ENCODE measurements around the gene ADIPOQ. TPM values are rescaled to one million over a fixed set of nuclear protein-coding genes. Genes with fewer than 3 reads are reported as not detected.
"Not testable (repeated sequence)": the region's sequence is repeated elsewhere in the genome, so short reads cannot be mapped to it uniquely, and the experiment has no call there.

The ADIPOQ gene
- total RNA-seq, 5 donors from 2014 or later (not counting 1 experiment from before 2014, with no cell fraction given), result not detected

- Histone ChIP-seq H3K4me3 (ENCODE audit: control insufficient read depth in 1 of 2, extremely low read depth in 1 of 2, low read length in 1 of 2) (no peak overlapping the region), H3K27ac (ENCODE audit: low read length) (no peak overlapping the region), H3K9me3 (no peaks in the 10 kb centered on the region), H3K27me3 (replicated peaks in 1 of 2; ENCODE audit: control insufficient read depth in 2 of 2, extremely low read depth in 1 of 2, insufficient read depth in 2 of 2, low read length in 1 of 2) (peaks cover 0 to 12% of the 10 kb centered on the region in 2 experiments), H3K36me3 (ENCODE audit: control insufficient read depth in 2 of 2, extremely low read depth in 1 of 2, insufficient read depth in 1 of 2, low read length in 1 of 2) (no peaks in the 10 kb centered on the region), H3K4me1 (ENCODE audit: control insufficient read depth in 1 of 2, extremely low read depth in 1 of 2, insufficient read depth in 2 of 2, low read length in 2 of 2) (peaks cover 0 to 2% of the 10 kb centered on the region in 2 experiments)
- ChIA-PET CTCF (interaction anchor here (0.7 to 0.8 kb wide), 2 partner anchors 84 to 144 kb away, joined by 3 to 4 read pairs; no protein-coding TSS in a partner anchor), POLR2A (no interaction called here)
- peaks cover 3 to 8% of the 10 kb centered on the region in 2 donors for H3K27me3 Mint-ChIP-seq
- no peaks in the 10 kb centered on the region for H3K9me3 Mint-ChIP-seq
- ATAC-seq (replicated peaks in 1 of 4) (no peak), DNase-seq (no peak)
- WGBS (ENCODE audit: insufficient coverage), result 85% methylated on average over 9 of the region's 11 CpGs
- no peak overlapping the region for H3K4me3 Mint-ChIP-seq
- no peak overlapping the region for H3K27ac Mint-ChIP-seq
- no peaks in the 10 kb centered on the region for H3K36me3 Mint-ChIP-seq
- H3K4me1 Mint-ChIP-seq, result peaks cover 6 to 8% (median 6%) of the 10 kb centered on the region in 3 donors
These were observed 2.4 kb downstream of the ADIPOQ start for GRCh38 chr3:186844908-186845307.

- Mint-ChIP-seq H3K4me3 (no peak overlapping the region), H3K27ac (no peak overlapping the region), H3K9me3 (no peaks in the 10 kb centered on the region), H3K27me3 (peaks cover 3 to 8% of the 10 kb centered on the region in 2 donors), H3K4me1 (peaks cover 6 to 8% (median 6%) of the 10 kb centered on the region in 3 donors), H3K36me3 (no peaks in the 10 kb centered on the region)
- H3K9me3 ChIP-seq, result no peaks in the 10 kb centered on the region
- H3K4me3 ChIP-seq (ENCODE audit: control insufficient read depth in 1 of 2, extremely low read depth in 1 of 2, low read length in 1 of 2), result no peak overlapping the region
- whole genome bisulfite sequencing (ENCODE audit: insufficient coverage), result 100% methylated on average over 1 of the region's 10 CpGs
- DNase-seq (no peak), ATAC-seq (replicated peaks in 1 of 4) (no peak)
- H3K4me1 ChIP-seq (ENCODE audit: control insufficient read depth in 1 of 2, extremely low read depth in 1 of 2, insufficient read depth in 2 of 2, low read length in 2 of 2), result peaks cover 0 to 4% of the 10 kb centered on the region in 2 experiments
- ChIA-PET POLR2A (no interaction called here), CTCF (interaction anchor here in 1 of 2 donors (0.8 to 1.1 kb wide), 2 partner anchors 83 to 84 kb away, joined by 3 read pairs; no protein-coding TSS in a partner anchor)
- no peak overlapping the region for H3K27ac ChIP-seq (ENCODE audit: low read length)
- no peaks in the 10 kb centered on the region for H3K36me3 ChIP-seq (ENCODE audit: control insufficient read depth in 2 of 2, extremely low read depth in 1 of 2, insufficient read depth in 1 of 2, low read length in 1 of 2)
- peaks cover 0 to 12% of the 10 kb centered on the region in 2 experiments for H3K27me3 ChIP-seq (replicated peaks in 1 of 2; ENCODE audit: control insufficient read depth in 2 of 2, extremely low read depth in 1 of 2, insufficient read depth in 2 of 2, low read length in 1 of 2)
These were observed 3.2 kb downstream of the ADIPOQ start for GRCh38 chr3:186845756-186846155.

- CTCF ChIA-PET, result interaction anchor here (0.7 to 1.3 kb wide), 4 partner anchors 14 to 315 kb away, joined by 3 to 4 read pairs (median 3); no protein-coding TSS in a partner anchor
- no peaks in the 10 kb centered on the region for H3K36me3 ChIP-seq (ENCODE audit: control insufficient read depth in 2 of 2, extremely low read depth in 1 of 2, insufficient read depth in 1 of 2, low read length in 1 of 2)
- H3K9me3 ChIP-seq, result no peaks in the 10 kb centered on the region
- Mint-ChIP-seq H3K27me3 (peaks cover 3 to 8% of the 10 kb centered on the region in 2 donors), H3K9me3 (peaks cover 0 to 4% (median 0%) of the 10 kb centered on the region in 3 donors), H3K36me3 (no peaks in the 10 kb centered on the region), H3K4me3 (no peak overlapping the region), H3K4me1 (peaks cover 11 to 20% (median 16%) of the 10 kb centered on the region in 3 donors), H3K27ac (no peak overlapping the region)
- H3K27ac ChIP-seq (ENCODE audit: low read length), result no peak overlapping the region
- no peak for ATAC-seq (replicated peaks in 1 of 4)
- H3K4me1 ChIP-seq (ENCODE audit: control insufficient read depth in 1 of 2, extremely low read depth in 1 of 2, insufficient read depth in 2 of 2, low read length in 2 of 2), result peaks cover 0 to 4% of the 10 kb centered on the region in 2 experiments
- DNase-seq, result no peak
- peaks cover 0 to 10% of the 10 kb centered on the region in 2 experiments for H3K27me3 ChIP-seq (replicated peaks in 1 of 2; ENCODE audit: control insufficient read depth in 2 of 2, extremely low read depth in 1 of 2, insufficient read depth in 2 of 2, low read length in 1 of 2)
- H3K4me3 ChIP-seq (ENCODE audit: control insufficient read depth in 1 of 2, extremely low read depth in 1 of 2, low read length in 1 of 2), result no peak overlapping the region
- POLR2A ChIA-PET, result interaction anchor here in 1 of 2 donors (0.6 kb wide), 1 partner anchor 262 kb away, joined by 4 read pairs; no protein-coding TSS in a partner anchor
- WGBS (ENCODE audit: insufficient coverage), result no CpG with 5 or more reads among the region's 2 CpGs
These were observed 4.9 kb downstream of the ADIPOQ start for GRCh38 chr3:186847437-186847836.

- Mint-ChIP-seq H3K4me1 (peaks cover 11 to 22% (median 18%) of the 10 kb centered on the region in 3 donors), H3K27me3 (peaks cover 3 to 8% of the 10 kb centered on the region in 2 donors), H3K36me3 (no peaks in the 10 kb centered on the region), H3K9me3 (peaks cover 0 to 4% (median 0%) of the 10 kb centered on the region in 3 donors), H3K4me3 (no peak overlapping the region), H3K27ac (peak overlapping the region; percentile 60 to 72)
- H3K27ac ChIP-seq (ENCODE audit: low read length), result no peak overlapping the region
- H3K27me3 ChIP-seq (replicated peaks in 1 of 2; ENCODE audit: control insufficient read depth in 2 of 2, extremely low read depth in 1 of 2, insufficient read depth in 2 of 2, low read length in 1 of 2), result peaks cover 0 to 8% of the 10 kb centered on the region in 2 experiments
- POLR2A ChIA-PET, result interaction anchor here in 1 of 2 donors (0.8 kb wide), 1 partner anchor 316 kb away, joined by 4 read pairs; no protein-coding TSS in a partner anchor
- H3K4me3 ChIP-seq (ENCODE audit: control insufficient read depth in 1 of 2, extremely low read depth in 1 of 2, low read length in 1 of 2), result no peak overlapping the region
- ATAC-seq (replicated peaks in 1 of 4) (peak; percentile 86 to 98 (median 95)), DNase-seq (peak in 4 of 35 experiments; percentile 11 to 76 (median 20))
- H3K4me1 ChIP-seq (ENCODE audit: control insufficient read depth in 1 of 2, extremely low read depth in 1 of 2, insufficient read depth in 2 of 2, low read length in 2 of 2), result peaks cover 0 to 4% of the 10 kb centered on the region in 2 experiments
- WGBS (ENCODE audit: insufficient coverage), result no CpG with 5 or more reads among the region's 1 CpG
- no peaks in the 10 kb centered on the region for H3K36me3 ChIP-seq (ENCODE audit: control insufficient read depth in 2 of 2, extremely low read depth in 1 of 2, insufficient read depth in 1 of 2, low read length in 1 of 2)
- no peaks in the 10 kb centered on the region for H3K9me3 ChIP-seq
- CTCF ChIA-PET, result interaction anchor here (0.5 to 4.8 kb wide), 56 partner anchors 10 to 830 kb away, joined by 3 to 85 read pairs (median 4); partner anchors contain the start of genes RPL39L (in 2 of the 2) and ST6GAL1 (in 2 of the 2)
These were observed 7.0 kb downstream of the ADIPOQ start for GRCh38 chr3:186849374-186849975.

GRCh38 chr3:186851835-186852234 is 9.3 kb downstream of the ADIPOQ start:
- no CpG with 5 or more reads among the region's 3 CpGs for WGBS (ENCODE audit: insufficient coverage)
- H3K36me3 Mint-ChIP-seq; H3K9me3 Mint-ChIP-seq; H3K4me1 ChIP-seq (ENCODE audit: control insufficient read depth in 1 of 2, extremely low read depth in 1 of 2, insufficient read depth in 2 of 2, low read length in 2 of 2); H3K4me3 Mint-ChIP-seq; H3K36me3 ChIP-seq (ENCODE audit: control insufficient read depth in 2 of 2, extremely low read depth in 1 of 2, insufficient read depth in 1 of 2, low read length in 1 of 2); H3K27me3 ChIP-seq (replicated peaks in 1 of 2; ENCODE audit: control insufficient read depth in 2 of 2, extremely low read depth in 1 of 2, insufficient read depth in 2 of 2, low read length in 1 of 2); POLR2A ChIA-PET; DNase-seq; H3K4me3 ChIP-seq (ENCODE audit: control insufficient read depth in 1 of 2, extremely low read depth in 1 of 2, low read length in 1 of 2); H3K9me3 ChIP-seq; H3K27ac ChIP-seq (ENCODE audit: low read length); ATAC-seq (replicated peaks in 1 of 4); H3K27me3 Mint-ChIP-seq: not testable (repeated sequence)
- CTCF ChIA-PET, result interaction anchor here (0.6 to 4.8 kb wide), 3 partner anchors 8 to 312 kb away, joined by 4 to 85 read pairs (median 4); no protein-coding TSS in a partner anchor
- peak overlapping the region; percentile 16 to 45 for H3K27ac Mint-ChIP-seq
- peaks cover 11 to 22% (median 18%) of the 10 kb centered on the region in 3 donors for H3K4me1 Mint-ChIP-seq

GRCh38 chr3:186852994-186853393 is 10.5 kb downstream of the ADIPOQ start:
- ATAC-seq (replicated peaks in 1 of 4) (no peak), DNase-seq (no peak)
- Histone ChIP-seq H3K4me3 (ENCODE audit: control insufficient read depth in 1 of 2, extremely low read depth in 1 of 2, low read length in 1 of 2) (no peak overlapping the region), H3K36me3 (ENCODE audit: control insufficient read depth in 2 of 2, extremely low read depth in 1 of 2, insufficient read depth in 1 of 2, low read length in 1 of 2) (no peaks in the 10 kb centered on the region), H3K27me3 (replicated peaks in 1 of 2; ENCODE audit: control insufficient read depth in 2 of 2, extremely low read depth in 1 of 2, insufficient read depth in 2 of 2, low read length in 1 of 2) (no peaks in the 10 kb centered on the region), H3K9me3 (no peaks in the 10 kb centered on the region), H3K27ac (ENCODE audit: low read length) (no peak overlapping the region), H3K4me1 (ENCODE audit: control insufficient read depth in 1 of 2, extremely low read depth in 1 of 2, insufficient read depth in 2 of 2, low read length in 2 of 2) (peaks cover 0 to 4% of the 10 kb centered on the region in 2 experiments)
- no peaks in the 10 kb centered on the region for H3K36me3 Mint-ChIP-seq
- WGBS (ENCODE audit: insufficient coverage), result 89% methylated on average over 4 of the region's 6 CpGs
- CTCF ChIA-PET, result interaction anchor here in 1 of 2 donors (1.0 to 1.1 kb wide), 2 partner anchors 18 to 80 kb away, joined by 3 to 4 read pairs; no protein-coding TSS in a partner anchor
- H3K4me1 Mint-ChIP-seq, result peaks cover 11 to 27% (median 21%) of the 10 kb centered on the region in 3 donors
- no peak overlapping the region for H3K27ac Mint-ChIP-seq
- POLR2A ChIA-PET, result no interaction called here
- no peak overlapping the region for H3K4me3 Mint-ChIP-seq
- peaks cover 0 to 4% (median 0%) of the 10 kb centered on the region in 3 donors for H3K9me3 Mint-ChIP-seq
- H3K27me3 Mint-ChIP-seq, result no peaks in the 10 kb centered on the region

Data from T-cell (primary cell).